GM23338 (cell line): ENCODE measurements around the gene DIP2B. TPM values are rescaled to one million over a fixed set of nuclear protein-coding genes. Genes with fewer than 3 reads are reported as not detected.
A peak's percentile ranks its signal among the peaks of the same experiment; 100 is the strongest.

ENCODE experiments used
- ATAC-seq: fragments of 200-7000 bp; cut with Tn5 transposase; 3 replicates; pipeline ENCODE4 v1.9.1; 2020
- DNase-seq: peaks from one replicate; pipeline ENCODE4 v3.0.0-alpha.2; 2015; ENCODE audit warnings: low spot score
- H2AFZ ChIP-seq: fragments of 200-600 bp; sonication (generic); 2 replicates; pipeline ENCODE4 v1.8.0; 2016; ENCODE audit warnings: antibody characterized with exemption, mild to moderate bottlenecking, moderate library complexity
- H3F3A ChIP-seq: fragments of 200-600 bp; sonication (generic); replicated peaks from 2 replicates; pipeline ENCODE4 v1.8.0; 2017; ENCODE audit warnings: antibody characterized with exemption, mixed run types, low read depth
- H3K27ac ChIP-seq: fragments of 200-600 bp; sonication (generic); 2 replicates; pipeline ENCODE4 v1.6.1; 2016; ENCODE audit warnings: low read depth
- H3K27me3 ChIP-seq: fragments of 200-600 bp; sonication (generic); 2 replicates; pipeline ENCODE4 v1.8.0; 2016; ENCODE audit warnings: mild to moderate bottlenecking, mixed run types, moderate library complexity; ENCODE audit not compliant: insufficient read depth
- H3K36me3 ChIP-seq: fragments of 200-600 bp; sonication (generic); 2 replicates; pipeline ENCODE4 v1.8.0; 2016; ENCODE audit warnings: mild to moderate bottlenecking; ENCODE audit not compliant: insufficient read depth
- H3K4me1 ChIP-seq: fragments of 200-600 bp; sonication (generic); 2 replicates; pipeline ENCODE4 v1.8.0; 2016; ENCODE audit warnings: mild to moderate bottlenecking, moderate library complexity; ENCODE audit not compliant: insufficient read depth
- H3K4me2 ChIP-seq: fragments of 200-600 bp; sonication (generic); 2 replicates; pipeline ENCODE4 v1.7.1; 2017; ENCODE audit warnings: mixed run types
- H3K4me3 ChIP-seq: fragments of 200-600 bp; sonication (generic); 2 replicates; pipeline ENCODE4 v1.6.1; 2016; ENCODE audit warnings: mixed run types
- H3K79me2 ChIP-seq: fragments of 200-600 bp; sonication (generic); replicated peaks from 2 replicates; pipeline ENCODE4 v1.8.0; 2017; ENCODE audit warnings: mild to moderate bottlenecking; ENCODE audit not compliant: insufficient read depth
- H3K9me2 ChIP-seq: fragments of 200-600 bp; sonication (generic); 2 replicates; pipeline ENCODE4 v1.8.0; 2017; ENCODE audit not compliant: insufficient read depth
- H4K20me1 ChIP-seq: fragments of 200-600 bp; sonication (generic); replicated peaks from 2 replicates; pipeline ENCODE4 v1.8.0; 2017; ENCODE audit warnings: mild to moderate bottlenecking; ENCODE audit not compliant: insufficient read depth
- H3K27ac Mint-ChIP-seq: 2 replicates; pipeline ENCODE4 v1.8.0; 2020; ENCODE audit warnings: inconsistent platforms, mild to moderate bottlenecking, moderate library complexity, mixed read lengths
- H3K27me3 Mint-ChIP-seq: 3 replicates; pipeline ENCODE4 v1.8.0; 2022; ENCODE audit warnings: low read depth, mild to moderate bottlenecking, moderate library complexity, mixed read lengths, inconsistent platforms; ENCODE audit not compliant: insufficient read depth, poor library complexity
- H3K36me3 Mint-ChIP-seq: 3 replicates; pipeline ENCODE4 v1.8.0; 2021; ENCODE audit warnings: low read depth, mild to moderate bottlenecking, inconsistent platforms, moderate library complexity, mixed read lengths
- H3K4me1 Mint-ChIP-seq: 3 replicates; pipeline ENCODE4 v1.8.0; 2020; ENCODE audit warnings: mild to moderate bottlenecking, inconsistent platforms, mixed read lengths
- H3K4me3 Mint-ChIP-seq: 3 replicates; pipeline ENCODE4 v1.8.0; 2021; ENCODE audit warnings: moderate library complexity, mild to moderate bottlenecking, inconsistent platforms, mixed read lengths
- H3K9me3 Mint-ChIP-seq: 3 replicates; pipeline ENCODE4 v1.8.0; 2020; ENCODE audit warnings: moderate library complexity, mild to moderate bottlenecking, inconsistent platforms, mixed read lengths
- CREB1 ChIP-seq: fragments of 250-450 bp; sonication (Bioruptor Pico); IDR thresholded peaks from 2 replicates; pipeline ENCODE4 v1.5.0; 2020; ENCODE audit warnings: low read depth, mild to moderate bottlenecking, moderate library complexity
- CTCF ChIP-seq, 2 experiments: fragments of 200-600 bp in 1 of 2; sonication (generic) in 1 of 2; conservative IDR thresholded peaks; 2 replicates each; pipeline versions ENCODE4 v1.5.1 to v1.6.1; 2016 to 2017; ENCODE audit warnings: antibody characterized with exemption in 2 of 2, low read depth in 2 of 2, mild to moderate bottlenecking in 2 of 2, moderate library complexity in 1 of 2
- ETS1 ChIP-seq: IDR thresholded peaks from 2 replicates; pipeline ENCODE4 v1.6.1; 2016; ENCODE audit warnings: antibody characterized with exemption
- EZH2 ChIP-seq: fragments of 200-600 bp; sonication (generic); IDR thresholded peaks from one replicate; pipeline ENCODE4 v1.8.0; 2017; ENCODE audit warnings: antibody characterized with exemption, mild to moderate bottlenecking, low read depth; ENCODE audit not compliant: unreplicated experiment
- EZH2phosphoT487 ChIP-seq: fragments of 200-600 bp; sonication (generic); IDR thresholded peaks from one replicate; pipeline ENCODE4 v1.8.1; 2018; ENCODE audit warnings: antibody characterized with exemption; ENCODE audit not compliant: unreplicated experiment
- JUNB ChIP-seq: IDR thresholded peaks from one replicate; pipeline ENCODE4 v1.6.1; 2016; ENCODE audit warnings: antibody characterized with exemption; ENCODE audit not compliant: unreplicated experiment
- NANOG ChIP-seq: IDR thresholded peaks from 2 replicates; pipeline ENCODE4 v1.6.1; 2016; ENCODE audit warnings: antibody characterized with exemption, borderline replicate concordance
- POLR2AphosphoS5 ChIP-seq: IDR thresholded peaks from 2 replicates; pipeline ENCODE4 v1.6.1; 2016; ENCODE audit warnings: antibody characterized with exemption, low read depth
- REST ChIP-seq: IDR thresholded peaks from one replicate; pipeline ENCODE4 v1.6.1; 2018; ENCODE audit warnings: antibody characterized with exemption; ENCODE audit not compliant: unreplicated experiment
- STAT1 ChIP-seq: IDR thresholded peaks from one replicate; pipeline ENCODE4 v1.6.1; 2016; ENCODE audit warnings: antibody characterized with exemption; ENCODE audit not compliant: unreplicated experiment
- ZNF114 ChIP-seq: fragments of 250-450 bp; sonication (Bioruptor Pico); IDR thresholded peaks from 2 replicates; pipeline ENCODE4 v1.5.0; 2020; ENCODE audit warnings: mild to moderate bottlenecking, moderate library complexity
- ZNF331 ChIP-seq: fragments of 250-450 bp; sonication (Bioruptor Pico); IDR thresholded peaks from 2 replicates; pipeline ENCODE4 v1.5.0; 2020; ENCODE audit warnings: low read depth, mild to moderate bottlenecking, moderate library complexity
- ZNF462 ChIP-seq: fragments of 250-450 bp; sonication (Bioruptor Pico); IDR thresholded peaks from 2 replicates; pipeline ENCODE4 v1.5.0; 2020; ENCODE audit warnings: mild to moderate bottlenecking, moderate library complexity
- polyA plus RNA-seq: library from polyadenylated mRNA; unstranded; fragments of >200 nt; fragmentation: Nextera tagmentation; extraction: Ambion mirVana; gene quantifications from 2 replicates; pipeline ENCODE4 v1.2.1, GENCODE V29; 2016
- total RNA-seq: library from RNA; depleted of rRNA; stranded (reverse); fragments of >200 nt; shearing (Covaris generic); gene quantifications from 2 replicates; pipeline ENCODE4 v1.2.3, GENCODE V29; 2014

The DIP2B gene
- total and polyA plus RNA-seq, 2 experiments from 2014 or later = 8.0 to 36.4 TPM

- H3F3A ChIP-seq = no peaks in the 10 kb centered on the region; the same call in 1 of the 2 replicates
- Mint-ChIP-seq H3K27ac (no peak overlapping the region), H3K36me3 (peaks cover 6% of the 10 kb centered on the region), H3K27me3 (peaks cover 7% of the 10 kb centered on the region), H3K9me3 (peaks cover 3% of the 10 kb centered on the region; the same call in 2 of the 3 replicates), H3K4me3 (no peak overlapping the region), H3K4me1 (peaks cover 46% of the 10 kb centered on the region)
- H3K27me3 ChIP-seq = no peaks in the 10 kb centered on the region
- no peaks in the 10 kb centered on the region for H4K20me1 ChIP-seq
- DNase-seq = no peak
- no peak for ATAC-seq
- H3K4me2 ChIP-seq = no peak overlapping the region
- H3K79me2 ChIP-seq = peaks cover 55% of the 10 kb centered on the region
- no peak overlapping the region for H3K4me3 ChIP-seq
- H3K9me2 ChIP-seq = no peaks in the 10 kb centered on the region
- H3K27ac ChIP-seq = peak overlapping the region; percentile 82
- peaks cover 36% of the 10 kb centered on the region for H3K4me1 ChIP-seq
- H2AFZ ChIP-seq = no peak overlapping the region
- H3K36me3 ChIP-seq = no peaks in the 10 kb centered on the region
- TF ChIP-seq EZH2 = no peak
- no peak for TF ChIP-seq ZNF462 (CRISPR knock-in tag)
- no peak for TF ChIP-seq NANOG
- no peak for TF ChIP-seq CTCF (conservative IDR thresholded peaks at IDR 0.05; ENCODE audit: low read depth in 2 of 2)
- no peak for TF ChIP-seq CREB1 (CRISPR knock-in tag)
- TF ChIP-seq ETS1 = no peak
- TF ChIP-seq EZH2phosphoT487 = no peak
- TF ChIP-seq STAT1 = no peak
- TF ChIP-seq ZNF331 (CRISPR knock-in tag) = no peak
- TF ChIP-seq ZNF114 (CRISPR knock-in tag) = no peak
- no peak for TF ChIP-seq REST
- TF ChIP-seq POLR2AphosphoS5 = no peak
- TF ChIP-seq JUNB = no peak
Observed at GRCh38 chr12:50598321-50598862, 93.6 kb downstream of the DIP2B start.
